GM10248 (cell line): Measurements from ENCODE around the gene NXPH1.

Source experiments
- CTCF ChIA-PET: fragments of 300-600 bp; sonication (Branson Sonifier 250); formaldehyde crosslinking; extraction: SDS; loops from one replicate; lab custom pipeline; 2021; ENCODE audit warnings: antibody characterized with exemption; lab: Yijun Ruan, JAX
- POLR2A ChIA-PET: fragments of 350-650 bp; sonication (Branson Sonifier 250); formaldehyde crosslinking; extraction: SDS; loops from one replicate; lab custom pipeline; 2020; ENCODE audit warnings: antibody characterized with exemption; lab: Yijun Ruan, JAX
- DNase-seq: peaks from one replicate; pipeline ENCODE4 v3.0.0; 2012; ENCODE audit errors: extremely low spot score
- TF ChIP-seq, protein P1 (sequence below): IDR thresholded peaks from 2 replicates; pipeline ENCODE4 v1.5.1; 2012; ENCODE audit warnings: mild to moderate bottlenecking, low read depth; ENCODE audit errors: extremely low read depth, missing control alignments, control extremely low read depth

Gene NXPH1

DNA sequence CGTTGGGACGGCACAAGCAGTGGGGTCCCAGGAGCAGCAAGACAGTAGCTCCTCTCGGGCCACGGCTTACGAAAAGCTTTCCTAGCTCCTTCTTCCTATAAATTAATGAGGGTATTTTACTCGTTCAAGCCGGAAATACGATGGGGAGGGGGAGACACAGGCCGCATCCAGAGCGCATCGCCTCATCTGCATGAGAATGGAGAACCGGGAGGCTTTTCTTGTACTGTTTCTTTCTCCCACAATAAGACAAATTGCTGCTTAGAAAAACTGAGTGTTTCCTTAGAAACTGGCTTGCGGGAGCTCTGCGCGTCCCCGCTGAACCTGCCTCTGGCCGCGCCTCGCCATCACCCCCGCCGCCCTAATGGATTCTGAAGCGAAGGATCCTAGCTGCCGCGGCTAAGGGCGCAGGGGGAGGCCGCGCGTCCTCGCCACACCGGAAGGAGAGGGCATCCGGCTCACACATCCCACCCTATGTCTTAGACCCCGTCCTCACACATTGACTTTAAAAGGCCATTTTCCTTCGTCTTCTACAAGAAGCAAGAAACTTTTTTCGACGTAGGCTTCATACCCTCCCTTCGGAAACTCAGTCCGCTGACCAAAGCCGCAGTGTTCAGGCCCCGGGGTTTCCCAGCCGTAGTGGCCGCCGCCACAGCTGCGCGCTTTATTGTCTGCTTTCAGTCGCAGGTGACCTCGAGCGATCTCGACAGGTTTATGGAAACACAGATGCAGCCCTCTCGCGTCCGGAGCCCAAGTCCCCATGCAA is 8.8 kb downstream of the NXPH1 start:
- ChIA-PET POLR2A (no interaction called here), CTCF (no interaction called here)
- TF ChIP-seq, protein P1, sequence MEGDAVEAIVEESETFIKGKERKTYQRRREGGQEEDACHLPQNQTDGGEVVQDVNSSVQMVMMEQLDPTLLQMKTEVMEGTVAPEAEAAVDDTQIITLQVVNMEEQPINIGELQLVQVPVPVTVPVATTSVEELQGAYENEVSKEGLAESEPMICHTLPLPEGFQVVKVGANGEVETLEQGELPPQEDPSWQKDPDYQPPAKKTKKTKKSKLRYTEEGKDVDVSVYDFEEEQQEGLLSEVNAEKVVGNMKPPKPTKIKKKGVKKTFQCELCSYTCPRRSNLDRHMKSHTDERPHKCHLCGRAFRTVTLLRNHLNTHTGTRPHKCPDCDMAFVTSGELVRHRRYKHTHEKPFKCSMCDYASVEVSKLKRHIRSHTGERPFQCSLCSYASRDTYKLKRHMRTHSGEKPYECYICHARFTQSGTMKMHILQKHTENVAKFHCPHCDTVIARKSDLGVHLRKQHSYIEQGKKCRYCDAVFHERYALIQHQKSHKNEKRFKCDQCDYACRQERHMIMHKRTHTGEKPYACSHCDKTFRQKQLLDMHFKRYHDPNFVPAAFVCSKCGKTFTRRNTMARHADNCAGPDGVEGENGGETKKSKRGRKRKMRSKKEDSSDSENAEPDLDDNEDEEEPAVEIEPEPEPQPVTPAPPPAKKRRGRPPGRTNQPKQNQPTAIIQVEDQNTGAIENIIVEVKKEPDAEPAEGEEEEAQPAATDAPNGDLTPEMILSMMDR: no peak
- no peak for DNase-seq

DNA sequence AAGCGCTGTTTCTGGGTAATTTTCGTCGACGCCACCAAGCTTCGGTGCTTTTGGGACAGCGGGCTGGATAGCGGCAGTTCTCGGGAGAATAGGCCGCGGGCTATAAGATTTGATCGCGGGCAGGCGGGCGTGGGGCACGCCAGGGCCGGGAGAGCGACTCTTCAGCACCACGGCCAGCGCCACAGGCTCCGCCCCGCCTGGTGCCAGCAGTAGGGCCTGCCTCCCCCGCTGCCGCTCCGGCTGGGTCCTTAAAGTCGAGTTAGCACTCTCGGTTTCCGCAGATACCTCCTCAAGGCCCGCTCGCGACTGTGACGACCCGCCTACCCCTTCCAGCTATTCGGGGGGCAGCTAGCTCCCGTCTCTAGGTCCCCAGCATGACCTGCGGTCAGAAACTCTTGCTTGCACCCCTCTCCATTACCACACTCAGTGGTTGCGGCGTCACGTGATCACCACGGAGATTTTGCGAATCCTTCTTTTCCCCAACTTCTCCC is 9.4 kb downstream of the NXPH1 start:
- peak; percentile 72 for DNase-seq
- TF ChIP-seq, protein P1: no peak
- ChIA-PET POLR2A (no interaction called here), CTCF (no interaction called here)

DNA sequence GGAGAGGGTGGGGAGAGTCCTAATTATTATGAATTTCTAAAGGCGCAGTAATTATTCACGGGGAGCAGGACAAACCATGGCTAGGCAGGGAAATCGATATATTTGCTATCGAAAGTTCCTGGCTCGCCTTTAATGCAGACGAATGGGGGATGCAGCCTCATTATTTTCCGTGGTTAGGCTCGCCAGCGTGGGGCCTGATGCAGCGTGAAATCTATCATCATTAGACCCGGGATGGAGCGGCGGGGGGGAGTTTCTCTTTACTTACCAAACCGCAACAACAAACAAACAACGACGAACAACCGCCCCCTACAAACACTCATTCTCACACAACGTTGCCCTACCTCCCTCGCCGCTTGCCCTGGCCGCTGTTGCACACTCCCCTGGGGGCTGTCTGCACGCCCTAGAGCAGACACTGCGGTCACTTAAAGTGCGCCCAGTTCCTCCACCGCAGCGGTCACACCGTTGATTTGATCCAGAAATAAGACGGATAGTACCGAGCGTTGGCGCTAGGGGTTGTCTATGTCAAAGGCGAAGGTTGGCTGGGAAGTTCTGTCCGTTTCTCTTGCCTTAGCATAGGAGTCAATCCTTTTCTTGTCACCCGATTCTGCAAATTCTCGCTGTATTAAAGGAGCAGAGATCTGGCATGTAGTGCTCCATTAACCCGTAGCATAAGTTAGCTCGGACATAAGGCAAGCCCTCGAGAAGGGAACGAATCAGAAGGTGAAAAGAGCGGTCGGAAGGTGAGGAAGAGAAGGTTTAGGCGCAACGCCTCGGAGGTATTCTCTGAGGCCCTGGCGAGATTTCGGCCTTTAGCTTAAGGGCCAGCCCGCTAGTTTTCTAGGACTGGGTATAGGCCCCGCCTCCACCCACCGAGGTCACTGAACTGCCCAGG is 10.4 kb downstream of the NXPH1 start:
- POLR2A ChIA-PET: no interaction called here
- TF ChIP-seq, protein P1: no peak
- no peak for DNase-seq
- CTCF ChIA-PET: interaction anchor here (1.3 kb wide), 1 partner anchor 27 kb away, joined by 3 read pairs; no protein-coding TSS in a partner anchor

DNA sequence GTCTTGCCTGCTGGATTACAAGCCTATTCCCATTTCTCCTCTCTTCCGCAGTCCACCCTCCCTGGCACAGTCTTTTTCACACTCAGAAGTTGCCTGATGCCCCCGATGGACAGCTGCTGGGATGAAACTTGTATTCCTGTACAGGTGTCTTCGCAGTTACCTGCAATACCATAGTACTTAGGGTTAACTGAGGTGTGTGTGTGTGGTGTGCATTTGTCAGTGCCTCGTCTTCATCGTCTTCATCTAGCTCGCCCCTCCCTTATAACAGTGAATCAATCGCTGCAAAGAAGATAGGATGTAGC is 11.0 kb downstream of the NXPH1 start:
- CTCF ChIA-PET: interaction anchor here (1.3 kb wide), 1 partner anchor 28 kb away, joined by 3 read pairs; no protein-coding TSS in a partner anchor
- POLR2A ChIA-PET: no interaction called here
- DNase-seq: no peak
- TF ChIP-seq, protein P1: no peak

DNA sequence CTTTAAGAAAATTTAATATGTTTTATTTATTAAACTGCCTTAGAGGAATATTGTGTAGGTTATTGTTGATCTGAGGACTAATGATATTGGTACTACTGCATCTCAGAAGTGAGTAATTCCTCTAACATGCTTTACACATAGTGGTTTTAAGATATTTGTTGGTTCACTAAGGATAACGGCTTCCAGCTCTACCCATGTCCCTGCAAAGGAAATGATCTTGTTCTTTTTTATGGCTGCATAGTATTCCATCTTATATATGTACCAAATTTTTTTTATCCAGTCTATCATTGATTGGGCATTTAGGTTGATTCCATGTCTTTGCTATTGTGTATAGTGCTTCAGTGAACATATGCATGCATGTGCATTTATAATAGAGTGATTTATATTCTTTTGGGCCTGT is 20.1 kb downstream of the NXPH1 start:
- CTCF ChIA-PET: interaction anchor here (1.4 kb wide), 1 partner anchor 15 kb away, joined by 3 read pairs; no protein-coding TSS in a partner anchor
- POLR2A ChIA-PET: no interaction called here
- TF ChIP-seq, protein P1: no peak
- no peak for DNase-seq

DNA sequence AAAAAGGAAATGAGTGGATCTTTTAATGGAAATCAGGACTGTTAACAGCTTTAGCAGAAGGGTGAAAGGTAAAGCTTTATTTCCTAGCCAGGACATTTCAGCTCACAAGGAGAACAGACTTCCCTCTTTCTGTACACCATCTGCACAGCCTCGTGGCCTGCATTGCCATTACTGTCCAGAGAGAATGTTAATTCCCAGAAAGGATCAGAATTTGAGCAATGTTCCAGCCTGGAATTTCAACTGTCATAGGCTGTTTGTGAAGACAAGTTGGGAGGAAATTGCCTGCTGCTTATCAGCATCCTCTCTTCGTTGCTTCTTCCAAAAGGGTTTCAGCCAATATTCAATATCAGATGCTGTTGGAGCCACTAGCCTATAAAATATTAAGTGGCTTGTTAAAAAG is 22.0 kb downstream of the NXPH1 start:
- DNase-seq: no peak
- TF ChIP-seq, protein P1: no peak
- ChIA-PET POLR2A (no interaction called here), CTCF (no interaction called here)
